IMR-90 (cell line): Measurements from ENCODE around the gene ADGRL1. TPM values are rescaled to one million over a fixed set of nuclear protein-coding genes. Genes with fewer than 3 reads are reported as not detected.

ENCODE experiments used
- ATAC-seq: fragments of 200-7000 bp; cut with Tn5 transposase; 2 replicates; pipeline ENCODE4 v1.9.1; 2020; ENCODE audit warnings: low read depth, mild to moderate bottlenecking, moderate library complexity
- BruUV-seq: library from RNA; stranded (reverse); fragments of 400-500 nt; replicated peaks from 2 replicates; lab custom pipeline; 2021; lab: Mats Ljungman, UMichigan
- CTCF ChIA-PET: fragments of 300-600 bp; formaldehyde crosslinking; extraction: SDS; loops from one replicate; lab custom pipeline; 2021; ENCODE audit warnings: antibody characterized with exemption; lab: Yijun Ruan, JAX
- POLR2A ChIA-PET: fragments of 300-600 bp; sonication (Branson Sonifier 250); formaldehyde crosslinking; loops from one replicate; lab custom pipeline; 2022; ENCODE audit warnings: antibody characterized with exemption; ENCODE audit not compliant: unreplicated experiment; lab: Charles Lee
- DNase-seq: peaks from one replicate; pipeline ENCODE4 v3.0.0; 2013
- H2AFZ ChIP-seq: replicated peaks from 2 replicates; pipeline ENCODE3; 2013; ENCODE audit warnings: low read length, mild to moderate bottlenecking; ENCODE audit not compliant: poor library complexity
- H2AK5ac ChIP-seq: 2 replicates; pipeline ENCODE4 v1.6.1; 2013; ENCODE audit warnings: low read depth, low read length, inconsistent platforms
- H2AK9ac ChIP-seq: replicated peaks from 2 replicates; pipeline ENCODE3; 2013; ENCODE audit warnings: mild to moderate bottlenecking, low read depth, low read length, moderate library complexity; ENCODE audit not compliant: poor library complexity
- H2BK120ac ChIP-seq: 2 replicates; pipeline ENCODE4 v1.6.1; 2013; ENCODE audit warnings: low read depth, low read length, inconsistent platforms
- H2BK15ac ChIP-seq: 3 replicates; pipeline ENCODE4 v1.6.1; 2013; ENCODE audit warnings: low read depth, low read length, inconsistent platforms
- H2BK20ac ChIP-seq: 2 replicates; pipeline ENCODE4 v1.6.1; 2013; ENCODE audit warnings: low read depth, mild to moderate bottlenecking, inconsistent platforms, low read length, moderate library complexity
- H2BK5ac ChIP-seq: 2 replicates; pipeline ENCODE4 v1.6.1; 2013; ENCODE audit warnings: mild to moderate bottlenecking, low read depth, low read length, inconsistent platforms; ENCODE audit not compliant: poor library complexity, severe bottlenecking
- H3K14ac ChIP-seq: replicated peaks from 2 replicates; pipeline ENCODE4 v1.6.1; 2013; ENCODE audit warnings: low read depth, low read length, inconsistent platforms
- H3K18ac ChIP-seq: 2 replicates; pipeline ENCODE4 v1.6.1; 2013; ENCODE audit warnings: low read depth, low read length, control low read depth
- H3K23ac ChIP-seq: 2 replicates; pipeline ENCODE4 v1.6.1; 2013; ENCODE audit warnings: low read depth, low read length, inconsistent platforms
- H3K27ac ChIP-seq: 2 replicates; pipeline ENCODE4 v1.5.1; 2013; ENCODE audit warnings: mild to moderate bottlenecking, control low read depth, low read length; ENCODE audit not compliant: insufficient read depth
- H3K27me3 ChIP-seq: 2 replicates; pipeline ENCODE4 v1.6.1; 2013; ENCODE audit warnings: low read length; ENCODE audit not compliant: control insufficient read depth, insufficient read depth
- H3K36me3 ChIP-seq: 2 replicates; pipeline ENCODE4 v1.6.1; 2013; ENCODE audit warnings: low read length, mixed read lengths; ENCODE audit not compliant: control insufficient read depth, insufficient read depth
- H3K4ac ChIP-seq: 2 replicates; pipeline ENCODE4 v1.6.1; 2013; ENCODE audit warnings: low read depth, low read length, inconsistent platforms
- H3K4me1 ChIP-seq: 2 replicates; pipeline ENCODE4 v1.6.1; 2013; ENCODE audit warnings: low read length, mixed read lengths; ENCODE audit not compliant: control insufficient read depth, insufficient read depth
- H3K4me2 ChIP-seq: 2 replicates; pipeline ENCODE4 v1.6.1; 2013; ENCODE audit warnings: low read depth, mild to moderate bottlenecking, control low read depth, low read length, moderate library complexity
- H3K4me3 ChIP-seq: 2 replicates; pipeline ENCODE4 v1.5.1; 2013; ENCODE audit warnings: low read depth, mild to moderate bottlenecking, control low read depth, low read length, moderate library complexity; ENCODE audit not compliant: insufficient read depth
- H3K56ac ChIP-seq: 2 replicates; pipeline ENCODE4 v1.6.1; 2013; ENCODE audit warnings: low read length, inconsistent platforms; ENCODE audit not compliant: insufficient read depth; ENCODE audit errors: extremely low read depth
- H3K79me1 ChIP-seq, 2 experiments: 2 replicates each; pipeline ENCODE4 v1.6.1; 2013; ENCODE audit warnings: low read length in 2 of 2, inconsistent platforms in 1 of 2, low read depth in 1 of 2
- H3K9ac ChIP-seq: 2 replicates; pipeline ENCODE4 v1.6.1; 2013; ENCODE audit warnings: low read depth, low read length, control low read depth
- H3K9me1 ChIP-seq: 2 replicates; pipeline ENCODE4 v1.6.1; 2013; ENCODE audit warnings: low read length, inconsistent platforms; ENCODE audit not compliant: insufficient read depth
- H3K9me3 ChIP-seq: 2 replicates; pipeline ENCODE4 v1.6.1; 2013; ENCODE audit warnings: low read length; ENCODE audit not compliant: control insufficient read depth, insufficient read depth
- H4K20me1 ChIP-seq: 2 replicates; pipeline ENCODE4 v1.6.1; 2013; ENCODE audit warnings: low read length, inconsistent platforms; ENCODE audit not compliant: insufficient read depth
- H4K5ac ChIP-seq: 2 replicates; pipeline ENCODE4 v1.6.1; 2013; ENCODE audit warnings: mild to moderate bottlenecking, low read depth, low read length, control low read depth
- H4K8ac ChIP-seq, 2 experiments: 2 replicates each; pipeline ENCODE4 v1.6.1; 2013; ENCODE audit warnings: low read depth in 2 of 2, low read length in 2 of 2, control low read depth in 1 of 2, inconsistent platforms in 1 of 2
- H4K91ac ChIP-seq: 2 replicates; pipeline ENCODE4 v1.6.1; 2013; ENCODE audit warnings: low read depth, low read length, inconsistent platforms; ENCODE audit not compliant: insufficient read depth
- BHLHE40 ChIP-seq: fragments of 150-350 bp; IDR thresholded peaks from 2 replicates; pipeline ENCODE4 v1.6.1; 2016; ENCODE audit warnings: mild to moderate bottlenecking, low read depth, low read length
- CEBPB ChIP-seq: IDR thresholded peaks from 2 replicates; pipeline ENCODE4 v1.6.1; 2012; ENCODE audit warnings: low read depth, low read length, improper control_type of control experiment
- CHD1 ChIP-seq: IDR thresholded peaks from 2 replicates; pipeline ENCODE4 v1.6.1; 2012; ENCODE audit warnings: low read depth, low read length, improper control_type of control experiment
- CTCF ChIP-seq: conservative IDR thresholded peaks from 2 replicates; pipeline ENCODE4 v1.5.1; 2012; ENCODE audit warnings: mild to moderate bottlenecking, low read depth, low read length, improper control_type of control experiment
- ELK1 ChIP-seq: fragments of 150-350 bp; IDR thresholded peaks from 2 replicates; pipeline ENCODE4 v1.6.1; 2016; ENCODE audit warnings: low read depth, mild to moderate bottlenecking, low read length, moderate library complexity, borderline replicate concordance
- FOS ChIP-seq: fragments of 150-350 bp; IDR thresholded peaks from 2 replicates; pipeline ENCODE4 v1.6.1; 2016; ENCODE audit warnings: low read depth, low read length
- MAFK ChIP-seq: IDR thresholded peaks from 2 replicates; pipeline ENCODE4 v1.6.1; 2012; ENCODE audit warnings: low read depth, low read length, improper control_type of control experiment
- MAZ ChIP-seq: IDR thresholded peaks from 2 replicates; pipeline ENCODE4 v1.6.1; 2012; ENCODE audit warnings: low read depth, mild to moderate bottlenecking, low read length, improper control_type of control experiment, moderate library complexity, borderline replicate concordance
- MXI1 ChIP-seq: IDR thresholded peaks from 2 replicates; pipeline ENCODE4 v1.6.1; 2012; ENCODE audit warnings: low read depth, mild to moderate bottlenecking, low read length, moderate library complexity, borderline replicate concordance
- POLR2A ChIP-seq: IDR thresholded peaks from 2 replicates; pipeline ENCODE4 v1.6.1; 2012; ENCODE audit warnings: mild to moderate bottlenecking, low read depth, low read length
- RAD21 ChIP-seq: IDR thresholded peaks from 2 replicates; pipeline ENCODE4 v1.6.1; 2012; ENCODE audit warnings: low read length, improper control_type of control experiment
- RCOR1 ChIP-seq: IDR thresholded peaks from 2 replicates; pipeline ENCODE4 v1.6.1; 2012; ENCODE audit warnings: mild to moderate bottlenecking, low read length, improper control_type of control experiment; ENCODE audit not compliant: insufficient replicate concordance
- SMC3 ChIP-seq: fragments of 150-350 bp; IDR thresholded peaks from 2 replicates; pipeline ENCODE4 v1.6.1; 2016; ENCODE audit warnings: low read depth, mild to moderate bottlenecking, antibody characterized with exemption, low read length, moderate library complexity
- USF2 ChIP-seq: fragments of 150-350 bp; IDR thresholded peaks from 2 replicates; pipeline ENCODE4 v1.6.1; 2017; ENCODE audit warnings: mild to moderate bottlenecking, antibody characterized with exemption, low read length, low read depth
- WGBS, 2 experiments: methylation state at CpG; one replicate each; pipeline versions ENCODE4 v1.1.5 to v1.1.7; 2013; ENCODE audit warnings: missing lambda C conversion rate in 2 of 2; ENCODE audit not compliant: insufficient read length in 1 of 2; ENCODE audit errors: extremely low coverage in 2 of 2; 5-methylcytosine and 5-hydroxymethylcytosine counted together
- dilution Hi-C: fragments of 300-500 bp; cut with HindIII; formaldehyde crosslinking; loops from one replicate; pipeline ENCODE4 v1.14.3; 2018; ENCODE audit warnings: low sequenced_read_pairs; ENCODE audit not compliant: unreplicated experiment
- in situ Hi-C: fragments of 300-500 bp; cut with MboI; formaldehyde crosslinking; loops from 3 replicates; pipeline ENCODE4 v1.14.3; 2019; ENCODE audit warnings: low sequenced_read_pairs, inconsistent platforms, mixed read lengths
- intact Hi-C: fragments of 100-400 bp; cut with micrococcal nuclease; formaldehyde crosslinking; loops from 2 replicates; pipeline ENCODE4 v1.10.0; 2022
- polyA plus RNA-seq, 3 experiments: library from polyadenylated mRNA; depleted of rRNA; stranded (reverse); fragments of >200 nt; gene quantifications; 2 replicates each; pipeline ENCODE4 v1.2.3, GENCODE V29; 2012; ENCODE audit warnings: low replicate concordance in 1 of 3
- total RNA-seq: library from RNA; depleted of rRNA; stranded (reverse); fragments of >200 nt; gene quantifications from 2 replicates; pipeline ENCODE4 v1.2.3, GENCODE V29; 2012

ADGRL1 gene
- total and polyA plus RNA-seq, 2 of the 4 experiments (the other 2 are of a cell fraction), result 0.72 to 2.2 TPM

- no peaks in the 10 kb centered on the region for H3K27me3 ChIP-seq
- POLR2A ChIA-PET, result no interaction called here
- no peak overlapping the region for H3K27ac ChIP-seq
- no peak overlapping the region for H3K4me2 ChIP-seq
- H3K79me1 ChIP-seq, result no peaks in the 10 kb centered on the region
- no peak overlapping the region for H2BK15ac ChIP-seq
- 90% methylated on average over 4 of the region's 5 CpGs; no CpG with 5 or more reads in 1 of the 2 experiments for WGBS, 2 experiments
- H3K36me3 ChIP-seq, result no peaks in the 10 kb centered on the region
- H3K4me3 ChIP-seq, result no peak overlapping the region
- H4K91ac ChIP-seq, result no peak overlapping the region
- TF ChIP-seq USF2 (no peak), CEBPB (no peak), CTCF (no peak), MAZ (no peak), ELK1 (no peak), SMC3 (no peak), BHLHE40 (no peak), POLR2A (no peak), RAD21 (no peak), MXI1 (no peak), CHD1 (no peak), MAFK (no peak), RCOR1 (no peak), FOS (no peak)
- H3K18ac ChIP-seq, result no peak overlapping the region
- no peak overlapping the region for H4K5ac ChIP-seq
- no peak overlapping the region for H4K8ac ChIP-seq
- BruUV-seq, result no TSS peak
- no peaks in the 10 kb centered on the region for H4K20me1 ChIP-seq
- no peak overlapping the region for H2AFZ ChIP-seq
- H3K9me3 ChIP-seq, result no peaks in the 10 kb centered on the region
- H3K4ac ChIP-seq, result no peak overlapping the region
- no peak overlapping the region for H2BK120ac ChIP-seq
- H3K9me1 ChIP-seq, result no peaks in the 10 kb centered on the region
- in situ Hi-C loops, result no loop called here
- DNase-seq, result no peak
- H3K14ac ChIP-seq, result no peak overlapping the region
- no peak overlapping the region for H3K9ac ChIP-seq
- no peak overlapping the region for H3K23ac ChIP-seq
- intact Hi-C loops, result no loop called here
- dilution Hi-C loops, result no loop called here
- H2AK5ac ChIP-seq, result no peak overlapping the region
- no peak overlapping the region for H2BK20ac ChIP-seq
- no peak overlapping the region for H3K56ac ChIP-seq
- H3K4me1 ChIP-seq, result no peaks in the 10 kb centered on the region
- ATAC-seq, result no peak
- H2AK9ac ChIP-seq, result no peak overlapping the region
- CTCF ChIA-PET, result interaction anchor here (0.7 kb wide), 1 partner anchor 38 kb away, joined by 3 read pairs; no protein-coding TSS in a partner anchor
- no peak overlapping the region for H2BK5ac ChIP-seq
Observed at GRCh38 chr19:14185158-14185557, 20.8 kb downstream of the ADGRL1 start.
